Keratinocyte (primary cell): Measurements from ENCODE around the gene DRD3. TPM values are rescaled to one million over a fixed set of nuclear protein-coding genes. Genes with fewer than 3 reads are reported as not detected.
A peak's percentile ranks its signal among the peaks of the same experiment; 100 is the strongest.

Experiments
- DNase-seq: peaks from one replicate; pipeline ENCODE4 v3.0.0-alpha.2; 2011; ENCODE audit warnings: low read depth, missing footprints, low spot score
- FAIRE-seq: peaks from 2 replicates; lab custom pipeline; 2011; peaks lifted over from hg19 to GRCh38; lab: Jason Lieb, UNC
- H2AFZ ChIP-seq: 2 replicates; pipeline ENCODE4 v1.6.0; 2012; ENCODE audit warnings: low read length, control low read depth, inconsistent platforms; ENCODE audit not compliant: control insufficient read depth
- H3K27ac ChIP-seq: 2 replicates; pipeline ENCODE4 v1.5.1; 2011; ENCODE audit warnings: low read length; ENCODE audit not compliant: control insufficient read depth, insufficient read depth
- H3K27me3 ChIP-seq: 3 replicates; pipeline ENCODE4 v1.6.0; 2011; ENCODE audit warnings: low read length; ENCODE audit not compliant: control insufficient read depth, insufficient read depth; ENCODE audit errors: extremely low read depth
- H3K36me3 ChIP-seq, 2 experiments: 2 replicates in 1 of 2; 3 replicates in 1 of 2; pipeline ENCODE4 v1.5.1; 2011; ENCODE audit warnings: low read length in 2 of 2, mild to moderate bottlenecking in 1 of 2; ENCODE audit not compliant: control insufficient read depth in 2 of 2, insufficient read depth in 2 of 2; ENCODE audit errors: extremely low read depth in 1 of 2
- H3K4me1 ChIP-seq: 3 replicates; pipeline ENCODE4 v1.5.1; 2011; ENCODE audit warnings: low read length; ENCODE audit not compliant: control insufficient read depth, insufficient read depth; ENCODE audit errors: extremely low read depth
- H3K4me2 ChIP-seq: 3 replicates; pipeline ENCODE4 v1.6.0; 2011; ENCODE audit warnings: low read depth, low read length; ENCODE audit not compliant: control insufficient read depth, insufficient read depth; ENCODE audit errors: extremely low read depth
- H3K4me3 ChIP-seq, 3 experiments: fragments of 200-600 bp in 1 of 3; sonication (generic) in 1 of 3; 2 replicates in 2 of 3; 3 replicates in 1 of 3; pipeline ENCODE4 v1.5.1; 2011 to 2016; ENCODE audit warnings: low read length in 3 of 3, mild to moderate bottlenecking in 3 of 3, control low read depth in 2 of 3, inconsistent platforms in 1 of 3, low read depth in 1 of 3, mixed read lengths in 1 of 3, mixed run types in 1 of 3, moderate library complexity in 1 of 3; ENCODE audit not compliant: control insufficient read depth in 2 of 3, insufficient read depth in 2 of 3; ENCODE audit errors: extremely low read depth in 1 of 3
- H3K79me2 ChIP-seq: 2 replicates; pipeline ENCODE4 v1.6.0; 2012; ENCODE audit warnings: low read length; ENCODE audit not compliant: control insufficient read depth, insufficient read depth
- H3K9ac ChIP-seq: 3 replicates; pipeline ENCODE4 v1.6.0; 2011; ENCODE audit warnings: low read length; ENCODE audit not compliant: control insufficient read depth, insufficient read depth; ENCODE audit errors: extremely low read depth
- H3K9me1 ChIP-seq: 3 replicates; pipeline ENCODE4 v1.6.0; 2011; ENCODE audit warnings: low read length; ENCODE audit not compliant: control insufficient read depth, insufficient read depth; ENCODE audit errors: extremely low read depth
- H3K9me3 ChIP-seq: 2 replicates; pipeline ENCODE4 v1.5.1; 2012; ENCODE audit warnings: low read depth, low read length; ENCODE audit not compliant: control insufficient read depth
- H4K20me1 ChIP-seq: 3 replicates; pipeline ENCODE4 v1.6.0; 2011; ENCODE audit warnings: low read length; ENCODE audit not compliant: control insufficient read depth, insufficient read depth; ENCODE audit errors: extremely low read depth
- EZH2 ChIP-seq: IDR thresholded peaks from one replicate; pipeline ENCODE4 v1.6.1; 2012; ENCODE audit warnings: inconsistent platforms, mild to moderate bottlenecking, low read length, moderate library complexity
- dilution Hi-C: fragments of 300-500 bp; cut with MboI; formaldehyde crosslinking; loops from one replicate; pipeline ENCODE4 v1.7.0; 2020; ENCODE audit warnings: low sequenced_read_pairs; ENCODE audit not compliant: extremely low pct_ligation_motif_present
- polyA plus RNA-seq, 5 experiments: library from polyadenylated mRNA; depleted of rRNA in 3 of 5; stranded (reverse) in 3 of 5; stranded (forward) in 1 of 5; unstranded in 1 of 5; fragments of >200 nt; gene quantifications; 1 replicate in 1 of 5; 2 replicates in 3 of 5; 3 replicates in 1 of 5; pipeline versions ENCODE4 v1.2.1 to v1.2.3, GENCODE V29; 2011 to 2012; ENCODE audit warnings: missing spikeins in 2 of 5, low read depth in 1 of 5, low replicate concordance in 1 of 5
- TF ChIP-seq, protein P1 (sequence below), 3 experiments: IDR thresholded peaks in 1 of 3; conservative IDR thresholded peaks in 1 of 3; optimal IDR thresholded peaks in 1 of 3; 2 replicates in 2 of 3; 3 replicates in 1 of 3; pipeline versions ENCODE3 to v1.5.1; 2011; ENCODE audit warnings: low read length in 3 of 3, mild to moderate bottlenecking in 3 of 3, moderate library complexity in 2 of 3, control low read depth in 1 of 3, inconsistent platforms in 1 of 3; ENCODE audit not compliant: insufficient read depth in 2 of 3; ENCODE audit errors: extremely low read depth in 1 of 3

The DRD3 gene
- polyA plus RNA-seq, 1 donor (not counting 4 experiments of a cell fraction or from before 2014, with no cell fraction given) = not detected

DNA sequence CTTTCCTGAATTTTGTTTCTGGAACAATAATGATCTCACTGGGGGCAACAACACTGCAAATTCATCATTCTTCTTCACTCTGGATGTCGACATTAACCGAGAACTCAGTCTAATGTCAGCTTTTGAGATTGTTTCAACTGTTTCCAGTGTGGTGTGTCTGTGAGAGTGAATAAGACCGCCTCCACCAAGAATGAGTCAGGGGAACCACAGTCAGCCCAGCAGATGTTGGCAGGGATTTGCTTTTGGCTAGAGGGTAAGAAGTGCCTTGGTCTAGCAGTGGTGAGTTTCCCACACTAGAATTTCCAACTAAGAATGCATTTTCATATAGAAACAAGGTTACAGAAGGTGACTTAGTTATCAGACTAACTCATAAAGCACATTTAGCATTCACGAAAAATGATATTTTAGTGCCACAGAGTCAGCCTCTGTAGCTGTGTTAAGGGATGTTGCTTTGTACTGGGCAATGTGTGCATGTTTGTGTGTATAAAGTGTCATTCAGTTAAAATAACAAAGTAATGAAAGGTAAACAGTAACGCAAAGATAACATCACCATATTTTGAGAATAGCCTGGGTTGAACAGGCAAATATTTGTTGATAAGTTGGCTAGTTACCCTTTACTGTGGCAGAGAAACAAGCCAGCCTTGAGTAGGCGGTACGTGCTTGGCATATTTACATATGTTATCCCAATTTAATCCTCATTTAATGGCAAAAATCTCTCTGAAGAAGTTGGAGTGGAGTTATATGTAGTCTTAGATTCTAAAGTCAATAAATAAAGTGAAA lies 33.8 kb downstream of the DRD3 start:
- H2AFZ ChIP-seq = no peak overlapping the region
- no peaks in the 10 kb centered on the region for H4K20me1 ChIP-seq
- H3K4me1 ChIP-seq = peaks cover 7% of the 10 kb centered on the region
- dilution Hi-C loops = no loop called here
- H3K4me2 ChIP-seq = peak overlapping the region; percentile 34
- no peaks in the 10 kb centered on the region for H3K9me1 ChIP-seq
- DNase-seq (peak; percentile 9), FAIRE-seq (peak; percentile 68)
- H3K27ac ChIP-seq = no peak overlapping the region
- no peak overlapping the region for H3K9ac ChIP-seq
- no peaks in the 10 kb centered on the region for H3K79me2 ChIP-seq
- H3K36me3 ChIP-seq = no peaks in the 10 kb centered on the region
- H3K9me3 ChIP-seq = no peaks in the 10 kb centered on the region
- TF ChIP-seq, protein P1, sequence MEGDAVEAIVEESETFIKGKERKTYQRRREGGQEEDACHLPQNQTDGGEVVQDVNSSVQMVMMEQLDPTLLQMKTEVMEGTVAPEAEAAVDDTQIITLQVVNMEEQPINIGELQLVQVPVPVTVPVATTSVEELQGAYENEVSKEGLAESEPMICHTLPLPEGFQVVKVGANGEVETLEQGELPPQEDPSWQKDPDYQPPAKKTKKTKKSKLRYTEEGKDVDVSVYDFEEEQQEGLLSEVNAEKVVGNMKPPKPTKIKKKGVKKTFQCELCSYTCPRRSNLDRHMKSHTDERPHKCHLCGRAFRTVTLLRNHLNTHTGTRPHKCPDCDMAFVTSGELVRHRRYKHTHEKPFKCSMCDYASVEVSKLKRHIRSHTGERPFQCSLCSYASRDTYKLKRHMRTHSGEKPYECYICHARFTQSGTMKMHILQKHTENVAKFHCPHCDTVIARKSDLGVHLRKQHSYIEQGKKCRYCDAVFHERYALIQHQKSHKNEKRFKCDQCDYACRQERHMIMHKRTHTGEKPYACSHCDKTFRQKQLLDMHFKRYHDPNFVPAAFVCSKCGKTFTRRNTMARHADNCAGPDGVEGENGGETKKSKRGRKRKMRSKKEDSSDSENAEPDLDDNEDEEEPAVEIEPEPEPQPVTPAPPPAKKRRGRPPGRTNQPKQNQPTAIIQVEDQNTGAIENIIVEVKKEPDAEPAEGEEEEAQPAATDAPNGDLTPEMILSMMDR (optimal IDR thresholded peaks at IDR 0.05 in 1 of 3, IDR thresholded peaks at IDR 0.05 in 1 of 3, conservative IDR thresholded peaks at IDR 0.05 in 1 of 3; ENCODE audit: extremely low read depth in 1 of 3, insufficient read depth in 2 of 3, low read length in 3 of 3) = no peak
- no peak for TF ChIP-seq EZH2
- H3K4me3 ChIP-seq = no peak overlapping the region
- no peaks in the 10 kb centered on the region for H3K27me3 ChIP-seq

DNA sequence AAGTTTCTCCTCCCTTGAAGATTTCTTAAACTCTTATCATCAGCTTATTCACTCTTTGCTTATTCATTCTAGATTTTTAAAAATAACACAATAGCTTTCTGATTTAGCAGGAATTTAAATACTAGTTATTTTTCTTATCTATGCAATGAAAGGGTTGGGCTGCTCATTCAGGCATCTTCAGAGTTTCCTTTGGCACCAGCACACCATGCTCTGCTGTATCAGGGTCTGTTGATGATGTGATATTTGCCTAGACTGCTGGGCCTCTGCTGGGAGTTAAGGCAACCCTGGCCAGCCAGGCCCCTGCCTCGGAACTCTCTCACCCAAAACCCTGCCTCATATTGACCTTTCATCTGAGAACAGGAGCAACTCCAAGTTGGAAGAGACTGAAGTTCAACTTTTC lies 35.0 kb downstream of the DRD3 start:
- peaks cover 7% of the 10 kb centered on the region for H3K4me1 ChIP-seq
- TF ChIP-seq, protein P1 (optimal IDR thresholded peaks at IDR 0.05 in 1 of 3, IDR thresholded peaks at IDR 0.05 in 1 of 3, conservative IDR thresholded peaks at IDR 0.05 in 1 of 3; ENCODE audit: extremely low read depth in 1 of 3, insufficient read depth in 2 of 3, low read length in 3 of 3) = no peak
- no peak for TF ChIP-seq EZH2
- no peak overlapping the region for H3K4me2 ChIP-seq
- H3K4me3 ChIP-seq = no peak overlapping the region
- no peak overlapping the region for H3K9ac ChIP-seq
- H3K9me1 ChIP-seq = no peaks in the 10 kb centered on the region
- H3K36me3 ChIP-seq = no peaks in the 10 kb centered on the region
- DNase-seq (no peak), FAIRE-seq (no peak)
- no peaks in the 10 kb centered on the region for H4K20me1 ChIP-seq
- H3K9me3 ChIP-seq = no peaks in the 10 kb centered on the region
- dilution Hi-C loops = no loop called here
- H2AFZ ChIP-seq = no peak overlapping the region
- no peaks in the 10 kb centered on the region for H3K27me3 ChIP-seq
- no peaks in the 10 kb centered on the region for H3K79me2 ChIP-seq
- H3K27ac ChIP-seq = no peak overlapping the region
